CD4-positive, CD25-positive, alpha-beta regulatory T cell (primary cell): Measurements from ENCODE around the gene CRYBB2. TPM values are rescaled to one million over a fixed set of nuclear protein-coding genes. Genes with fewer than 3 reads are reported as not detected.
"Not testable (repeated sequence)": the region's sequence is repeated elsewhere in the genome, so short reads cannot be mapped to it uniquely, and the experiment has no call there.

ENCODE experiments used
- ATAC-seq, 2 donors: fragments of 150-1000 bp; cut with Tn5 transposase; one replicate each; pipeline ENCODE4 v1.10.0; 2021; ENCODE audit warnings: low read depth in 2 of 2, moderate number of reproducible peaks in 2 of 2, moderate library complexity in 1 of 2
- DNase-seq, 3 donors: peaks; one replicate each; pipeline versions ENCODE4 v3.0.0 to v3.0.0-alpha.2; 2012 to 2022; ENCODE audit warnings: mixed read lengths in 1 of 3
- H3K27ac ChIP-seq: one replicate; pipeline ENCODE4 v1.7.0; 2013; ENCODE audit warnings: mild to moderate bottlenecking, low read length; ENCODE audit not compliant: insufficient read depth, poor library complexity, severe bottlenecking
- H3K27me3 ChIP-seq: one replicate; pipeline ENCODE4 v1.7.0; 2013; ENCODE audit warnings: low read length; ENCODE audit not compliant: control insufficient read depth, insufficient read depth
- H3K36me3 ChIP-seq: one replicate; pipeline ENCODE4 v1.7.0; 2013; ENCODE audit warnings: mild to moderate bottlenecking, low read length, moderate library complexity; ENCODE audit not compliant: control insufficient read depth, insufficient read depth
- H3K4me1 ChIP-seq: 2 replicates; pipeline ENCODE4 v1.7.0; 2013; ENCODE audit warnings: mild to moderate bottlenecking, low read length; ENCODE audit not compliant: insufficient read depth, control insufficient read depth, poor library complexity, severe bottlenecking
- H3K4me3 ChIP-seq: one replicate; pipeline ENCODE4 v1.7.0; 2013; ENCODE audit warnings: low read depth, mild to moderate bottlenecking, low read length, moderate library complexity
- H3K9me3 ChIP-seq, 2 experiments: 1 replicate in 1 of 2; 2 replicates in 1 of 2; pipeline ENCODE4 v1.7.0; 2013; ENCODE audit warnings: low read length in 2 of 2, mild to moderate bottlenecking in 1 of 2, moderate library complexity in 1 of 2; ENCODE audit not compliant: control insufficient read depth in 2 of 2
- H3K27ac Mint-ChIP-seq, 3 donors: one replicate each; pipeline ENCODE4 v1.8.0; 2020 to 2022; ENCODE audit warnings: mild to moderate bottlenecking in 3 of 3, mixed read lengths in 3 of 3, moderate library complexity in 2 of 3
- H3K27me3 Mint-ChIP-seq: one replicate; pipeline ENCODE4 v1.8.0; 2022; ENCODE audit warnings: mild to moderate bottlenecking, mixed read lengths
- H3K36me3 Mint-ChIP-seq: one replicate; pipeline ENCODE4 v1.8.0; 2020; ENCODE audit warnings: mixed read lengths
- H3K4me1 Mint-ChIP-seq, 4 donors: one replicate each; pipeline ENCODE4 v1.8.0; 2020 to 2022; ENCODE audit warnings: mixed read lengths in 4 of 4, mild to moderate bottlenecking in 1 of 4
- H3K4me3 Mint-ChIP-seq, 4 donors: one replicate each; pipeline ENCODE4 v1.8.0; 2020 to 2022; ENCODE audit warnings: mild to moderate bottlenecking in 4 of 4, mixed read lengths in 4 of 4, moderate library complexity in 3 of 4
- H3K9me3 Mint-ChIP-seq, 7 donors: one replicate each; pipeline ENCODE4 v1.8.0; 2020 to 2022; ENCODE audit warnings: mixed read lengths in 7 of 7, mild to moderate bottlenecking in 3 of 7, moderate library complexity in 2 of 7
- polyA plus RNA-seq, 4 donors: library from polyadenylated mRNA; unstranded; fragments of 300-500 nt; fragmentation: Illumina TruSeq; gene quantifications; one replicate each; pipeline ENCODE4 v1.2.3, GENCODE V29; 2021
- total RNA-seq: library from RNA; stranded (reverse); gene quantifications from one replicate; pipeline ENCODE4 v1.2.3, GENCODE V29; 2022

CRYBB2 gene
- total and polyA plus RNA-seq, 5 donors from 2014 or later: not detected

DNA sequence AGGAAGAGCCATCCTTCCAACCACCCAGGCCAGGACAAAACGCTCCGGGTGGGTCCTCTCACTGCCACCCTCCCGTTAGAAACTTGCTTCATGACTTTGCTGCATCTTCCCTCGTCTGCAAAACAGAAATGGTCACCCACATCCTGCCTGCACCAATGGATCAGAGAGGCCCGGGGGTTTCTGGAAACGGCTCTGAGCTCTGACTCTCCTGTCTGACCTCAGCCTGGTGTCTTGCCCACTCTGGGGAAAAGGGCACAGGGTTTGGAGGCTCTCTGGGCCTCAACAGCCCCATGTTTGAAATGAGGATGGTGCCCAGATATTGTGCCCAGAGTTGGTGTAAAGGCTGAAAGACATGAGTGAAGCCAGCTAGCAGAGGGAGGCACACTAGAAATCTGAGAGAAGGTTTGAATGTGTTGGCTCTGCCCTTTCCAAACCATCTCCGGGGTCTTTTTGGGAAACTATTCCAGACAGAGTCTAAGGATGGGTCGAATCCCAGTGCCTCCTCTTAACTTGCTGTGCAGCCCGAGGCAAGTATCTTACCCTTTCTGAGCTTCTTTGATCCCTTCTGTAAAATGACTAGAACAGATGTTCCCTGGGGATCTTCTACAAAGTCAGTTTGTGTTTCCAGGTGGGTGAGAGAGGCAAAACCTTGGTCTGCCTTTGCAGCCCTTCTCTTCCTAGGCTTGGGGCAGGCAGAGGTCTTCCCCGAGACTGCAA is 17.7 kb upstream of the CRYBB2 start:
- H3K27me3 ChIP-seq: no peaks in the 10 kb centered on the region
- H3K4me1 ChIP-seq: no peaks in the 10 kb centered on the region
- no peaks in the 10 kb centered on the region for H3K9me3 Mint-ChIP-seq
- DNase-seq: no peak
- H3K4me1 Mint-ChIP-seq: peaks cover 0 to 2% (median 0%) of the 10 kb centered on the region in 4 donors
- H3K9me3 ChIP-seq: no peaks in the 10 kb centered on the region
- H3K27ac ChIP-seq: no peak overlapping the region
- H3K27ac Mint-ChIP-seq: no peak overlapping the region
- H3K4me3 Mint-ChIP-seq: no peak overlapping the region
- H3K36me3 ChIP-seq: no peaks in the 10 kb centered on the region
- no peaks in the 10 kb centered on the region for H3K36me3 Mint-ChIP-seq
- ATAC-seq: no peak
- H3K27me3 Mint-ChIP-seq: no peaks in the 10 kb centered on the region
- no peak overlapping the region for H3K4me3 ChIP-seq

DNA sequence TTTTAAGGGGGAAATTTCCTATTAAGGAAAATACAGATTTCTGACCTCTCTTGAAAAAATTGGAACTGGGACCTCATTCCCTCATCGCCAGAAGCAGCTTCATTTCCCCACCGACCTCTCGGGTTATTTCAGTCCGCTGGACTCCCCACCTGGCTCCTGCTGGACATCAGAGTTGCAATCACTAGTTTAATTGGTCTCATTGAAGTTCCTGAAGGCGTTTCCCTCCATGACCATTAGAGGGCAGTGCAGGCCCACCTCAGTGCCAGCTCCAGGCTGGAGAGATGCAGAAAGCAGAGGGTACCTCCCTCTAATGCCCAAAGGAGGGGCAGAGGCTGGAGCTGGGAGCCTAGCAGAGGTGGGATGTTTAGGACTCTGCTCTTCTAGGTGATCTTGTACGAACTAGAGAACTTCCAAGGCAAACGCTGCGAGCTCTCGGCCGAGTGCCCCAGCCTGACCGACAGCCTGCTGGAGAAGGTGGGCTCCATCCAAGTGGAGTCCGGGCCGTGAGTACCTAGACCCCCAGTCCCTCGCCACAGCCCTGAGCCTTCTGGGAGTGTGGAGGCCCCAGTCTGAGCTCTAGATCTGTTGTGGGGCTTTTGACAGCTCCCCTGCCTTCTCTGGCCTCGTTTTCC is 17.0 kb upstream of the CRYBB2 start:
- Mint-ChIP-seq H3K36me3 (no peaks in the 10 kb centered on the region), H3K9me3 (no peaks in the 10 kb centered on the region), H3K27me3 (no peaks in the 10 kb centered on the region), H3K4me3 (no peak overlapping the region), H3K4me1 (peaks cover 0 to 2% (median 0%) of the 10 kb centered on the region in 4 donors), H3K27ac (no peak overlapping the region)
- H3K4me1 ChIP-seq: no peaks in the 10 kb centered on the region
- no peaks in the 10 kb centered on the region for H3K36me3 ChIP-seq
- no peak overlapping the region for H3K4me3 ChIP-seq
- DNase-seq: peak; percentile 18 to 52 (median 30)
- no peak overlapping the region for H3K27ac ChIP-seq
- no peaks in the 10 kb centered on the region for H3K9me3 ChIP-seq
- no peaks in the 10 kb centered on the region for H3K27me3 ChIP-seq
- no peak for ATAC-seq

DNA sequence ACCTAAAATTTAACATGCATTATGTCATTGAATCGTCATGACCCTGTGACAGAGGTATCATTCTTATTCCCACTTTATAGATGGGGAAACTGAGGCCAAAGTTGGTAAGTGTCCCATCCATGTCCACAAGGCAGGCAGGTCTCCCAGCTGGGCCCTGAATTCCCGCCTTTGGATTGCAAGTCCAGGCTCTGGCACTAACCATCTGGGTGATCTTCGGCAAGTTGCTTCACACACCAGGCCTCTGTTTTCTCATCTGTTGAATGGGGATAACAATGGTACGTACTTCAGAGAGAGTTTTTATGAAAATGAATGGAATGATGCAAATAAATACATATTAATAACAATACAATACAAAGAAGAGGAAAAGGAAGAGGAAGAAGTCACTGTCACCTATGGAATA is 16.4 kb upstream of the CRYBB2 start:
- no peaks in the 10 kb centered on the region for H3K4me1 ChIP-seq
- DNase-seq: no peak
- Mint-ChIP-seq H3K36me3 (no peaks in the 10 kb centered on the region), H3K27me3 (no peaks in the 10 kb centered on the region), H3K4me1 (peaks cover 0 to 2% (median 0%) of the 10 kb centered on the region in 4 donors), H3K27ac (no peak overlapping the region), H3K4me3 (no peak overlapping the region), H3K9me3 (no peaks in the 10 kb centered on the region)
- no peaks in the 10 kb centered on the region for H3K27me3 ChIP-seq
- no peak overlapping the region for H3K27ac ChIP-seq
- no peak overlapping the region for H3K4me3 ChIP-seq
- H3K9me3 ChIP-seq: no peaks in the 10 kb centered on the region
- ATAC-seq: no peak
- no peaks in the 10 kb centered on the region for H3K36me3 ChIP-seq

DNA sequence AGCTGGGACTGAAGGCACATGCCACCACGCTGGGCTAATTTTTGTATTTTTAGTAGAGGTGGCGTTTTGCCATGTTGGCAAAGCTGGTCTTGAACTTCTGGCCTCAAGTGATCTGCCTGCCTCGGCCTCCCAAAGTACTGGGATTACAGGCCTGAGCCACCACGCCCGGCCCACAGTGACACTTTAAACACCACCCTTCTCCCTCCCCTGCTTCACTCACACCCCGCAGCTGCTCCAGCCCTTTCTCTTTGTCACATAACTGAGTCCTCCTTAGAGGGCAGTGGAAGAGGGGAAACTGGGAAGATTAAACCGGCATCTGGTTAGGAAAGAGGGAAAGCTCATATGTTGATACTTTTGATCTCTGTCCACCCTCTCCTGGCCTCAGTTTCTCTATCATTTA is 14.9 kb upstream of the CRYBB2 start:
- not testable (repeated sequence) for H3K9me3 ChIP-seq, H3K27me3 ChIP-seq, H3K27ac ChIP-seq, H3K36me3 ChIP-seq, H3K27ac Mint-ChIP-seq, H3K9me3 Mint-ChIP-seq, H3K27me3 Mint-ChIP-seq, ATAC-seq, DNase-seq, H3K4me1 ChIP-seq, H3K4me1 Mint-ChIP-seq, H3K36me3 Mint-ChIP-seq, H3K4me3 ChIP-seq, H3K4me3 Mint-ChIP-seq

DNA sequence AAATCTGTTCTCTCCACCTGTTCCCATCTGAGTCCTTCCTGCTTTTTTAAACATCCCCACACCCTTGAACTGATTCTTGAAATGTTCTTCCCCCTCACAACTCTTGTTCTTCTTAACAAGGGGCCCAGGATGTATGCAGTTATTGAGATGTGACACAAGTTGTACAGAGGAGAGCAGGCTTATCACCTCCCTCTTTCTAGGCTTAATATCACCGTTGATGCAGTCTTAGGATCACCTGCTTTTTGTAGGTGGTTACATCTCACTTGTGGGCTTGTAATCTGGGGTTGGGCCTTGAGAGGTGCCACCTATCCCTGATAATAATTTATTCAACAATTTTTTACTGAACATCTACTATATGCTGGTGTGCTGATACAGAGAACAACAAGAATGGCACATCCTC is 13.6 kb upstream of the CRYBB2 start:
- H3K4me3 Mint-ChIP-seq: no peak overlapping the region
- Histone ChIP-seq H3K4me1 (no peaks in the 10 kb centered on the region), H3K4me3 (no peak overlapping the region), H3K27ac (no peak overlapping the region), H3K27me3 (no peaks in the 10 kb centered on the region), H3K9me3 (no peaks in the 10 kb centered on the region), H3K36me3 (no peaks in the 10 kb centered on the region)
- H3K4me1 Mint-ChIP-seq: peaks cover 0 to 2% (median 0%) of the 10 kb centered on the region in 4 donors
- no peak for ATAC-seq
- H3K36me3 Mint-ChIP-seq: no peaks in the 10 kb centered on the region
- no peaks in the 10 kb centered on the region for H3K9me3 Mint-ChIP-seq
- no peak for DNase-seq
- no peak overlapping the region for H3K27ac Mint-ChIP-seq
- H3K27me3 Mint-ChIP-seq: no peaks in the 10 kb centered on the region

DNA sequence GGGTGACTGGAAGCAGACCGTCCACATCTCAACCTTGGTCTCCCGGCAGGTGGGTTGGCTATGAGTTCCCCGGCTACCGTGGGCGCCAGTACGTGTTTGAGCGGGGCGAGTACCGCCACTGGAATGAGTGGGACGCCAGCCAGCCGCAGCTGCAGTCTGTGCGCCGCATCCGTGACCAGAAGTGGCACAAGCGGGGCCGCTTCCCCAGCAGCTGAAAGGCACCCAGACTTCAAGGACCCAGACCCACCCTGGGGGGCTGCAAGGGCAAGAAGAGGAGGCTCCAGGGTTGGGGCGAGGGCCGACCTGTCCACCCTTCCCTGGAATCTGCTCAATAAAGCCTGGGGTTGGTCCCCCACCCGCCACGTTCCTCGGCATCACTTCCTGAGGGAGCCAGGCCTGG is 12.4 kb upstream of the CRYBB2 start:
- Mint-ChIP-seq H3K4me3 (no peak overlapping the region), H3K27me3 (no peaks in the 10 kb centered on the region), H3K4me1 (peaks cover 0 to 2% (median 0%) of the 10 kb centered on the region in 4 donors), H3K36me3 (no peaks in the 10 kb centered on the region), H3K9me3 (no peaks in the 10 kb centered on the region), H3K27ac (no peak overlapping the region)
- no peak for ATAC-seq
- Histone ChIP-seq H3K4me1 (no peaks in the 10 kb centered on the region), H3K36me3 (no peaks in the 10 kb centered on the region), H3K27me3 (no peaks in the 10 kb centered on the region), H3K4me3 (no peak overlapping the region), H3K27ac (no peak overlapping the region), H3K9me3 (no peaks in the 10 kb centered on the region)
- DNase-seq: no peak

DNA sequence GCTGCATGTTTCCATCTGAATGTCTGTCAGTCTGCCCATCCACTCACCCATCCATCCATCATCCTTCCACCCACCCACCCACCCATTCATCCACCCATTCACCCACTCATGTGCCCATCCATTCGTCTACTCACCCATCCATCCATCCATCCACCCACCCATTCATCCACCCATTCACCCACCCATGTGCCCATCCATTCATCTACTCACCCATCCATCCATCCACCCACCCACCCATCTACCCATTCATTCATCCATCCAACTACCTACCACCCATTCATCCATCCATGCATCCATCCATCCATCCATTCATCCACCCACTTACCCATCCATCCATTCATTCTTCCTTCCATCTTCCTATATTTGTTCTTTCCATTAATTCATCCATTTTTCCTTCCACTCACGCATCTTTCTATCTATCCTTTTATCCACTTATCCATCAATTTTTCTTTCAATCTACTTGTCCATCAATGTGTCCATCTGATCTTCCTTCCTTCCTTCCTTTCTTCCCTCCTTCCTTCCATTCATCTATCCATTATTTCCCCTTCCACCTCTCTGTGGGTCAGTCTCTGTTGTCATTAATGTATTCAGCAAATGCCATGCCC is 11.8 kb upstream of the CRYBB2 start:
- ATAC-seq (no peak), DNase-seq (no peak)
- Mint-ChIP-seq H3K9me3 (no peaks in the 10 kb centered on the region), H3K27ac (peak overlapping the region in 1 of 3 donors; percentile 47), H3K27me3 (no peaks in the 10 kb centered on the region), H3K4me3 (no peak overlapping the region), H3K36me3 (no peaks in the 10 kb centered on the region), H3K4me1 (peaks cover 0 to 2% (median 0%) of the 10 kb centered on the region in 4 donors)
- Histone ChIP-seq H3K9me3 (no peaks in the 10 kb centered on the region), H3K4me3 (no peak overlapping the region), H3K4me1 (no peaks in the 10 kb centered on the region), H3K36me3 (no peaks in the 10 kb centered on the region), H3K27ac (no peak overlapping the region), H3K27me3 (no peaks in the 10 kb centered on the region)
